Endothelial cell of umbilical vein (primary cell): Measurements from ENCODE around the gene CYP17A1. TPM values are rescaled to one million over a fixed set of nuclear protein-coding genes. Genes with fewer than 3 reads are reported as not detected.
A peak's percentile ranks its signal among the peaks of the same experiment; 100 is the strongest.

Experiments
- BruUV-seq: library from RNA; stranded (reverse); fragments of 400-500 nt; replicated peaks from 2 replicates; lab custom pipeline; 2021; lab: Mats Ljungman, UMichigan
- CTCF ChIA-PET: fragments of 300-600, 350-600 bp; sonication (Branson Sonifier 250); formaldehyde crosslinking; loops from one replicate; lab custom pipeline; 2021; ENCODE audit warnings: antibody characterized with exemption, inconsistent platforms; lab: Charles Lee
- POLR2A ChIA-PET: fragments of 300-600, 350-600 bp; sonication (Branson Sonifier 250); formaldehyde crosslinking; loops from one replicate; lab custom pipeline; 2021; ENCODE audit warnings: antibody characterized with exemption, inconsistent platforms; lab: Charles Lee
- DNase-seq: peaks from one replicate; pipeline ENCODE4 v3.0.0-alpha.2; 2011; ENCODE audit warnings: low read depth, low spot score
- FAIRE-seq: peaks from 2 replicates; lab custom pipeline; 2011; peaks lifted over from hg19 to GRCh38; lab: Jason Lieb, UNC
- H2AFZ ChIP-seq: 2 replicates; pipeline ENCODE4 v1.6.0; 2012; ENCODE audit warnings: low read depth, low read length, control low read depth, inconsistent platforms
- H3K27ac ChIP-seq: 2 replicates; pipeline ENCODE4 v1.5.1; 2011; ENCODE audit warnings: low read depth, mild to moderate bottlenecking, control low read depth, low read length, moderate library complexity; ENCODE audit not compliant: insufficient read depth
- H3K27me3 ChIP-seq, 2 experiments: 2 replicates each; pipeline versions ENCODE4 v1.6.0 to v1.6.1; 2011; ENCODE audit warnings: low read length in 2 of 2, mixed read lengths in 1 of 2; ENCODE audit not compliant: control insufficient read depth in 2 of 2, insufficient read depth in 2 of 2
- H3K36me3 ChIP-seq, 2 experiments: 2 replicates in 1 of 2; 3 replicates in 1 of 2; pipeline ENCODE4 v1.5.1; 2011; ENCODE audit warnings: low read length in 2 of 2, mild to moderate bottlenecking in 1 of 2, moderate library complexity in 1 of 2; ENCODE audit not compliant: control insufficient read depth in 2 of 2, insufficient read depth in 2 of 2; ENCODE audit errors: extremely low read depth in 1 of 2
- H3K4me1 ChIP-seq: 3 replicates; pipeline ENCODE4 v1.5.1; 2011; ENCODE audit warnings: mild to moderate bottlenecking, low read length; ENCODE audit not compliant: control insufficient read depth, insufficient read depth; ENCODE audit errors: extremely low read depth
- H3K4me2 ChIP-seq: 2 replicates; pipeline ENCODE4 v1.6.1; 2011; ENCODE audit warnings: low read length, control low read depth, mixed read lengths; ENCODE audit not compliant: insufficient read depth
- H3K4me3 ChIP-seq, 3 experiments: fragments of 200-600 bp in 1 of 3; sonication (generic), shearing (Covaris generic) in 1 of 3; replicated peaks in 1 of 3; 2 replicates each; pipeline ENCODE4 v1.5.1; 2011 to 2016; ENCODE audit warnings: control low read depth in 3 of 3, low read length in 3 of 3, mild to moderate bottlenecking in 2 of 3, inconsistent platforms in 1 of 3, low read depth in 1 of 3, moderate library complexity in 1 of 3; ENCODE audit not compliant: insufficient read depth in 1 of 3
- H3K79me2 ChIP-seq: 2 replicates; pipeline ENCODE4 v1.6.0; 2012; ENCODE audit warnings: low read length, inconsistent platforms; ENCODE audit not compliant: control insufficient read depth, insufficient read depth
- H3K9ac ChIP-seq: replicated peaks from 2 replicates; pipeline ENCODE3; 2011; ENCODE audit warnings: low read length, control low read depth; ENCODE audit not compliant: insufficient read depth; ENCODE audit errors: extremely low read depth
- H3K9me1 ChIP-seq: replicated peaks from 3 replicates; pipeline ENCODE4 v1.6.0; 2011; ENCODE audit warnings: mild to moderate bottlenecking, low read length; ENCODE audit not compliant: control insufficient read depth, insufficient read depth; ENCODE audit errors: extremely low read depth
- H3K9me3 ChIP-seq: replicated peaks from 2 replicates; pipeline ENCODE4 v1.5.1; 2012; ENCODE audit warnings: low read length, inconsistent platforms; ENCODE audit not compliant: control insufficient read depth, insufficient read depth
- H4K20me1 ChIP-seq: replicated peaks from 2 replicates; pipeline ENCODE3; 2011; ENCODE audit warnings: mild to moderate bottlenecking, low read length; ENCODE audit not compliant: control insufficient read depth, insufficient read depth; ENCODE audit errors: extremely low read depth
- EZH2 ChIP-seq: IDR thresholded peaks from 2 replicates; pipeline ENCODE4 v1.6.1; 2012; ENCODE audit warnings: borderline replicate concordance, low read depth, mild to moderate bottlenecking, moderate library complexity, low read length, inconsistent platforms; ENCODE audit not compliant: severe bottlenecking
- FOS ChIP-seq: IDR thresholded peaks from 2 replicates; pipeline ENCODE4 v1.6.1; 2011; ENCODE audit warnings: mild to moderate bottlenecking, low read length, moderate library complexity, borderline replicate concordance; ENCODE audit not compliant: insufficient read depth
- GATA2 ChIP-seq: IDR thresholded peaks from 2 replicates; pipeline ENCODE4 v1.7.0; 2011; ENCODE audit warnings: low read depth, mild to moderate bottlenecking, moderate library complexity, mixed read lengths, low read length; ENCODE audit not compliant: insufficient read length, insufficient read depth
- JUN ChIP-seq: IDR thresholded peaks from 2 replicates; pipeline ENCODE4 v1.6.1; 2011; ENCODE audit warnings: borderline replicate concordance, low read depth; ENCODE audit not compliant: insufficient read length, insufficient read depth
- MYC ChIP-seq: IDR thresholded peaks from one replicate; pipeline ENCODE4 v1.6.1; 2011; ENCODE audit warnings: mild to moderate bottlenecking, low read depth, low read length
- POLR2A ChIP-seq: IDR thresholded peaks from 2 replicates; pipeline ENCODE4 v1.6.1; 2012; ENCODE audit warnings: low read depth, mild to moderate bottlenecking, control low read depth, low read length
- POLR2AphosphoS5 ChIP-seq: IDR thresholded peaks from 2 replicates; pipeline ENCODE4 v1.6.1; 2012; ENCODE audit warnings: low read depth, mild to moderate bottlenecking, control low read depth, low read length, moderate library complexity; ENCODE audit not compliant: insufficient read depth
- dilution Hi-C: fragments of 300-500 bp; cut with MboI; formaldehyde crosslinking; loops from one replicate; pipeline ENCODE4 v1.15.0; 2019; ENCODE audit warnings: low sequenced_read_pairs; ENCODE audit not compliant: extremely low pct_ligation_motif_present
- intact Hi-C: fragments of 100-400 bp; cut with micrococcal nuclease; formaldehyde crosslinking; loops from one replicate; pipeline ENCODE4 v1.10.0; 2022
- polyA plus RNA-seq, 4 experiments: library from polyadenylated mRNA; depleted of rRNA in 3 of 4; stranded (reverse) in 3 of 4; unstranded in 1 of 4; fragments of >200 nt; gene quantifications; 2 replicates each; pipeline versions ENCODE4 v1.2.1 to v1.2.3, GENCODE V29; 2011 to 2012; ENCODE audit warnings: missing spikeins in 1 of 4
- total RNA-seq: library from RNA; stranded (reverse); gene quantifications from 2 replicates; pipeline ENCODE4 v1.2.3, GENCODE V29; 2021
- TF ChIP-seq, protein P1 (sequence below), 2 donors: IDR thresholded peaks; 1 replicate in 1 of 2; 2 replicates in 1 of 2; pipeline ENCODE4 v1.5.1; 2011; ENCODE audit warnings: low read length in 2 of 2, mild to moderate bottlenecking in 2 of 2, moderate library complexity in 2 of 2, control low read depth in 1 of 2, inconsistent platforms in 1 of 2, low read depth in 1 of 2; ENCODE audit not compliant: insufficient read depth in 1 of 2; ENCODE audit errors: extremely low read depth in 1 of 2
- TF ChIP-seq, protein P2 (sequence below): IDR thresholded peaks from 2 replicates; pipeline ENCODE4 v1.6.1; 2011; ENCODE audit not compliant: insufficient read depth, insufficient read length

The CYP17A1 gene
- total and polyA plus RNA-seq, 2 donors (not counting 3 experiments of a cell fraction or from before 2014, with no cell fraction given), result not detected

DNA sequence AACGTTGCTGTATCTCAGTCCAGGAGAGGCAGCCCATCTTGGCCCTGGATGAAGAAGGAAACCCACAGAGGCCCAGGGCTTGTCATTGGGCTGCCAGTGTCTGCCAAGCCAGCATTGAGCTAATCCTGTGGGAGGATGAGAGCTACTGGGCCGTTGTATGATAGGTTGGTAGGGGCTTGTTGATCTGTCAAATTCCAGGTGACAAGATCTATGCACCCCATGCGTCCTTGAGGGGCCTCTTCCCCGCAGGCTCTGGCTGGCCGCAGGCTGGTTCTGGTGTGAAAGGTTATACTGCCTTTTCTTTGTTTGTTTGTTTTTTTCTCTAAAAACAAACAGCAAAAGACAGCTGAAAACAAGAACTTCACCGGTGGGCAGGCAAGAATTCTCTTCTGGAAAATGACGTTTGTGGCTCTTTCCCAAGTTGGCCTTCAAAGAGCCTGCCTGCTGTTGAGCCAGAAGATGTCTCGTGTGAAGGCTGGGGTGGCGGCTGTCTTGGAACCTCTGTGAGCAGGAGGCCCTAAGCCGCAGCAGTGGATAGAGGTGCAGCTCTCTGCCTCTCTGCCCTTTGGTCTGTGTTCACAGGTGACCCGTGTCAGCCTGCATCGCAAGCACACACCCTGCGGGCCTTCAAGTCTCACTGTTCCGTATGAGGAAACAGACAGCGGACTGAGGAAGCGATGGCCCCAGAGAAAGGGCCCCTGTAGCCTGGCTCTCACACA is 23.3 kb downstream of the CYP17A1 start:
- intact Hi-C loops, result loop anchor here (1.0 kb wide), 4 partner anchors 11 to 311 kb away; partner anchors contain the start of gene SUFU
- FAIRE-seq (peak; percentile 4), DNase-seq (no peak)
- no peak overlapping the region for H3K4me3 ChIP-seq
- H3K9ac ChIP-seq, result peak overlapping the region; percentile 90
- H4K20me1 ChIP-seq, result no peaks in the 10 kb centered on the region
- H2AFZ ChIP-seq, result no peak overlapping the region
- dilution Hi-C loops, result no loop called here
- POLR2A ChIA-PET, result no interaction called here
- CTCF ChIA-PET, result interaction anchor here (0.6 to 3.6 kb wide), 6 partner anchors 8 to 783 kb away, joined by 3 to 15 read pairs (median 4); partner anchors contain the start of gene WBP1L
- H3K4me1 ChIP-seq, result peaks cover 42% of the 10 kb centered on the region
- BruUV-seq, result no TSS peak
- peaks cover 0 to 29% of the 10 kb centered on the region in 2 experiments for H3K36me3 ChIP-seq
- no peaks in the 10 kb centered on the region for H3K79me2 ChIP-seq
- H3K4me2 ChIP-seq, result peak overlapping the region; percentile 24
- H3K9me3 ChIP-seq, result no peaks in the 10 kb centered on the region
- no peaks in the 10 kb centered on the region for H3K9me1 ChIP-seq
- TF ChIP-seq, protein P1, sequence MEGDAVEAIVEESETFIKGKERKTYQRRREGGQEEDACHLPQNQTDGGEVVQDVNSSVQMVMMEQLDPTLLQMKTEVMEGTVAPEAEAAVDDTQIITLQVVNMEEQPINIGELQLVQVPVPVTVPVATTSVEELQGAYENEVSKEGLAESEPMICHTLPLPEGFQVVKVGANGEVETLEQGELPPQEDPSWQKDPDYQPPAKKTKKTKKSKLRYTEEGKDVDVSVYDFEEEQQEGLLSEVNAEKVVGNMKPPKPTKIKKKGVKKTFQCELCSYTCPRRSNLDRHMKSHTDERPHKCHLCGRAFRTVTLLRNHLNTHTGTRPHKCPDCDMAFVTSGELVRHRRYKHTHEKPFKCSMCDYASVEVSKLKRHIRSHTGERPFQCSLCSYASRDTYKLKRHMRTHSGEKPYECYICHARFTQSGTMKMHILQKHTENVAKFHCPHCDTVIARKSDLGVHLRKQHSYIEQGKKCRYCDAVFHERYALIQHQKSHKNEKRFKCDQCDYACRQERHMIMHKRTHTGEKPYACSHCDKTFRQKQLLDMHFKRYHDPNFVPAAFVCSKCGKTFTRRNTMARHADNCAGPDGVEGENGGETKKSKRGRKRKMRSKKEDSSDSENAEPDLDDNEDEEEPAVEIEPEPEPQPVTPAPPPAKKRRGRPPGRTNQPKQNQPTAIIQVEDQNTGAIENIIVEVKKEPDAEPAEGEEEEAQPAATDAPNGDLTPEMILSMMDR (IDR thresholded peaks at IDR 0.05; ENCODE audit: extremely low read depth in 1 of 2, insufficient read depth in 1 of 2, low read depth in 1 of 2, low read length in 2 of 2), result no peak
- TF ChIP-seq GATA2 (no peak), MYC (no peak)
- no peaks in the 10 kb centered on the region for H3K27me3 ChIP-seq
- H3K27ac ChIP-seq, result peak overlapping the region; percentile 99

DNA sequence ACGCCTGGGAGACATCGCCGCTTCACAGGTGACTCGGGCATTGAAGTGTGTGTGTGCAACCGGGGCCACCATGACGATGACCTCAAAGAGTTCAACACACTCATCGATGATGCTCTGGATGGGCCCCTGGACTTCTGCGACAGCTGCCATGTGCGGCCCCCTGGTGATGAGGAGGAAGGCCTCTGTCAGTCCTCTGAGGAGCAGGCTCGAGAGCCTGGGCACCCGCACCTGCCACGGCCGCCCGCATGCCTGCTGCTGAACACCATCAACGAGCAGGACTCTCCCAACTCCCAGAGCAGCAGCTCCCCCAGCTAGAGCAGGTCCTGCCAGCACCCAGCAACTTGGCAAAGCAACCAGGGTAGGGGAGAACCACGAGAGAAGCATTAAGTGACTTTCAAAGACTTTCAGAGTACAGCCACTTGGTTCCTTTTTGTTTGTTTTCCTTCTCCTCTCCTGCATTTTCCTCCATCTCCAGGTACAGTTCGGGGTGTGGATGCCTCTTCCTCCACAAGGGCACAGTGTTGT is 24.1 kb downstream of the CYP17A1 start:
- FAIRE-seq (no peak), DNase-seq (no peak)
- no peak overlapping the region for H2AFZ ChIP-seq
- H3K4me3 ChIP-seq, result no peak overlapping the region
- peak overlapping the region; percentile 99 for H3K27ac ChIP-seq
- ChIA-PET POLR2A (no interaction called here), CTCF (interaction anchor here (1.0 to 3.6 kb wide), 3 partner anchors 10 to 69 kb away, joined by 4 to 15 read pairs (median 4); partner anchors contain the start of gene WBP1L)
- dilution Hi-C loops, result no loop called here
- no peak overlapping the region for H3K4me2 ChIP-seq
- no peaks in the 10 kb centered on the region for H3K79me2 ChIP-seq
- no peak for TF ChIP-seq EZH2
- no peak for TF ChIP-seq GATA2
- TF ChIP-seq POLR2A, result no peak
- TF ChIP-seq, protein P1 (IDR thresholded peaks at IDR 0.05; ENCODE audit: extremely low read depth in 1 of 2, insufficient read depth in 1 of 2, low read depth in 1 of 2, low read length in 2 of 2), result no peak
- TF ChIP-seq, protein P2, sequence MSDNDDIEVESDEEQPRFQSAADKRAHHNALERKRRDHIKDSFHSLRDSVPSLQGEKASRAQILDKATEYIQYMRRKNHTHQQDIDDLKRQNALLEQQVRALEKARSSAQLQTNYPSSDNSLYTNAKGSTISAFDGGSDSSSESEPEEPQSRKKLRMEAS, result no peak
- TF ChIP-seq POLR2AphosphoS5, result no peak
- no peak for TF ChIP-seq FOS
- no peak for TF ChIP-seq JUN
- no peak for TF ChIP-seq MYC
- H3K9me3 ChIP-seq, result no peaks in the 10 kb centered on the region
- no peaks in the 10 kb centered on the region for H4K20me1 ChIP-seq
- peaks cover 42% of the 10 kb centered on the region for H3K4me1 ChIP-seq
- peaks cover 0 to 30% of the 10 kb centered on the region in 2 experiments for H3K36me3 ChIP-seq
- no peaks in the 10 kb centered on the region for H3K27me3 ChIP-seq
- BruUV-seq, result no TSS peak
- no peak overlapping the region for H3K9ac ChIP-seq
- intact Hi-C loops, result no loop called here
- H3K9me1 ChIP-seq, result no peaks in the 10 kb centered on the region
